Nephron (organoid): Measurements from ENCODE around the gene EPB41.

Experiments
- H3K27ac Mint-ChIP-seq, 3 experiments: 2 replicates each; pipeline ENCODE4 v1.8.0; 2020; ENCODE audit warnings: mixed read lengths in 3 of 3, mild to moderate bottlenecking in 2 of 3, moderate library complexity in 1 of 3
- H3K27me3 Mint-ChIP-seq: 2 replicates; pipeline ENCODE4 v1.8.0; 2021; ENCODE audit warnings: low read depth, mild to moderate bottlenecking, moderate library complexity, mixed read lengths
- H3K36me3 Mint-ChIP-seq: 2 replicates; pipeline ENCODE4 v1.8.0; 2020; ENCODE audit warnings: low read depth, mixed read lengths
- H3K4me1 Mint-ChIP-seq: 2 replicates; pipeline ENCODE4 v1.8.0; 2020; ENCODE audit warnings: mixed read lengths
- H3K4me3 Mint-ChIP-seq, 3 experiments: 2 replicates each; pipeline ENCODE4 v1.8.0; 2020; ENCODE audit warnings: mild to moderate bottlenecking in 3 of 3, mixed read lengths in 3 of 3, moderate library complexity in 2 of 3
- H3K9me3 Mint-ChIP-seq: 2 replicates; pipeline ENCODE4 v1.8.0; 2020; ENCODE audit warnings: mixed read lengths
- TF ChIP-seq, protein P1 (sequence below), 3 experiments: fragments of 200-600 bp; sonication (generic); IDR thresholded peaks; one replicate each; pipeline ENCODE4 v1.5.0; 2021; ENCODE audit warnings: antibody characterized with exemption in 3 of 3; ENCODE audit not compliant: unreplicated experiment in 3 of 3

EPB41 gene

GRCh38 chr1:29117381-29117780 lies 203.0 kb downstream of the EPB41 start:
- Mint-ChIP-seq H3K27ac (no peak overlapping the region), H3K9me3 (no peaks in the 10 kb centered on the region), H3K36me3 (peaks cover 29% of the 10 kb centered on the region), H3K27me3 (peaks cover 26% of the 10 kb centered on the region), H3K4me3 (no peak overlapping the region), H3K4me1 (peaks cover 12% of the 10 kb centered on the region)
- TF ChIP-seq, protein P1, sequence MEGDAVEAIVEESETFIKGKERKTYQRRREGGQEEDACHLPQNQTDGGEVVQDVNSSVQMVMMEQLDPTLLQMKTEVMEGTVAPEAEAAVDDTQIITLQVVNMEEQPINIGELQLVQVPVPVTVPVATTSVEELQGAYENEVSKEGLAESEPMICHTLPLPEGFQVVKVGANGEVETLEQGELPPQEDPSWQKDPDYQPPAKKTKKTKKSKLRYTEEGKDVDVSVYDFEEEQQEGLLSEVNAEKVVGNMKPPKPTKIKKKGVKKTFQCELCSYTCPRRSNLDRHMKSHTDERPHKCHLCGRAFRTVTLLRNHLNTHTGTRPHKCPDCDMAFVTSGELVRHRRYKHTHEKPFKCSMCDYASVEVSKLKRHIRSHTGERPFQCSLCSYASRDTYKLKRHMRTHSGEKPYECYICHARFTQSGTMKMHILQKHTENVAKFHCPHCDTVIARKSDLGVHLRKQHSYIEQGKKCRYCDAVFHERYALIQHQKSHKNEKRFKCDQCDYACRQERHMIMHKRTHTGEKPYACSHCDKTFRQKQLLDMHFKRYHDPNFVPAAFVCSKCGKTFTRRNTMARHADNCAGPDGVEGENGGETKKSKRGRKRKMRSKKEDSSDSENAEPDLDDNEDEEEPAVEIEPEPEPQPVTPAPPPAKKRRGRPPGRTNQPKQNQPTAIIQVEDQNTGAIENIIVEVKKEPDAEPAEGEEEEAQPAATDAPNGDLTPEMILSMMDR (IDR thresholded peaks at IDR 0.05; ENCODE audit: unreplicated experiment in 3 of 3), result no peak

GRCh38 chr1:29119121-29119929 lies 205.0 kb downstream of the EPB41 start:
- Mint-ChIP-seq H3K36me3 (peaks cover 25% of the 10 kb centered on the region), H3K9me3 (no peaks in the 10 kb centered on the region)
- TF ChIP-seq, protein P1 (IDR thresholded peaks at IDR 0.05; ENCODE audit: unreplicated experiment in 3 of 3), result no peak

GRCh38 chr1:29120367-29120766 lies 206.0 kb downstream of the EPB41 start:
- H3K27ac Mint-ChIP-seq, result peak overlapping the region; percentile 25 to 68 (median 65)
- H3K9me3 Mint-ChIP-seq, result no peaks in the 10 kb centered on the region
- H3K4me1 Mint-ChIP-seq, result peaks cover 13% of the 10 kb centered on the region
- H3K27me3 Mint-ChIP-seq, result peaks cover 43% of the 10 kb centered on the region
- peaks cover 23% of the 10 kb centered on the region for H3K36me3 Mint-ChIP-seq
- TF ChIP-seq, protein P1 (IDR thresholded peaks at IDR 0.05; ENCODE audit: unreplicated experiment in 3 of 3), result no peak
- H3K4me3 Mint-ChIP-seq, result peak overlapping the region; percentile 68 to 85 (median 82)

More at GRCh38 chr1:29119121-29119929, 205.0 kb downstream of the EPB41 start:
- peak overlapping the region; percentile 39 to 85 (median 68) for H3K4me3 Mint-ChIP-seq
- H3K27ac Mint-ChIP-seq, result peak overlapping the region in 2 of 3 experiments; percentile 65 to 68
- peaks cover 38% of the 10 kb centered on the region for H3K27me3 Mint-ChIP-seq
- peaks cover 12% of the 10 kb centered on the region for H3K4me1 Mint-ChIP-seq

GRCh38 chr1:29120947-29121485 lies 206.6 kb downstream of the EPB41 start:
- Mint-ChIP-seq H3K9me3 (no peaks in the 10 kb centered on the region), H3K27me3 (peaks cover 49% of the 10 kb centered on the region), H3K4me1 (peaks cover 20% of the 10 kb centered on the region)

DNA sequence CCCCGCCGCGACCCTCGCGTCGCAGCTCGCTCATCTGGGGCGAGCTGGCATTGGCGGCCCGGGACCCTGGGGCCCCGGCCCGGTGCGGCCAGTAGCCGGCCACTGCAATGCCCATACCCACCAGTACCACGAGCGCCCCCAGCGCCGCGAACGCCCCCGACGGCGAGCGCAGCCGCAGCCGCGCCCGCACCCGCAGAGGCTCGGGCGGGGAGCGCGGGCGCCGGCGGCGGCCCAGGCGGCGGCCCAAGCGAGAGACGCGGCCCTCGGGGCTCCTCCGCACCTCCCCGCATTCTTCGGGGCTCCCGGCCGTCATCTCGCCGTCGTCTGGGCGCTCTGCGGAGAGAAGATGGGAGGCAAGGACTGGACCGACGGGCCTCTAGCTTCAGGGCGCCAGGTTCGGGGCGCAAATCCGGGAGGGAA lies 207.2 kb downstream of the EPB41 start:
- peak overlapping the region; percentile 56 to 84 (median 63) for H3K4me3 Mint-ChIP-seq
- TF ChIP-seq, protein P1 (IDR thresholded peaks at IDR 0.05; ENCODE audit: unreplicated experiment in 3 of 3), result peak in 2 of 3 experiments; percentile 7 to 17

More at GRCh38 chr1:29120947-29121485, 206.6 kb downstream of the EPB41 start:
- TF ChIP-seq, protein P1 (IDR thresholded peaks at IDR 0.05; ENCODE audit: unreplicated experiment in 3 of 3), result peak; percentile 54 to 74 (median 59)
- peaks cover 19% of the 10 kb centered on the region for H3K36me3 Mint-ChIP-seq
- H3K27ac Mint-ChIP-seq, result peak overlapping the region in 1 of 3 experiments; percentile 65
- H3K4me3 Mint-ChIP-seq, result peak overlapping the region; percentile 68 to 69 (median 68)

More for the DNA sequence above, 207.2 kb downstream of the EPB41 start:
- H3K27ac Mint-ChIP-seq, result no peak overlapping the region
- peaks cover 15% of the 10 kb centered on the region for H3K36me3 Mint-ChIP-seq
- peaks cover 52% of the 10 kb centered on the region for H3K27me3 Mint-ChIP-seq
- peaks cover 20% of the 10 kb centered on the region for H3K4me1 Mint-ChIP-seq
- H3K9me3 Mint-ChIP-seq, result no peaks in the 10 kb centered on the region
